Left renal cortex interstitium (tissue), 4 donors: ENCODE data around the gene CRIP2. TPM values are rescaled to one million over a fixed set of nuclear protein-coding genes. Genes with fewer than 3 reads are reported as not detected.
A peak's percentile ranks its signal among the peaks of the same experiment; 100 is the strongest.

Experiments used
- DNase-seq, 4 donors: peaks; one replicate each; pipeline ENCODE4 v3.0.0-alpha.2; 2013; ENCODE audit warnings: low read depth in 4 of 4, low spot score in 2 of 4, missing footprints in 1 of 4
- polyA plus RNA-seq, 4 donors: library from polyadenylated mRNA; unstranded; fragments of 120-200 nt; gene quantifications; one replicate each; pipeline ENCODE4 v1.2.1, GENCODE V29; 2013; ENCODE audit not compliant: insufficient read length in 4 of 4

The CRIP2 gene
- polyA plus RNA-seq, 4 donors: 101 to 193 (median 149) TPM

- DNase-seq: no peak
Observed at GRCh38 chr14:105519946-105520698, 45.5 kb downstream of the CRIP2 start.

GRCh38 chr14:105525326-105525725 lies 50.7 kb downstream of the CRIP2 start:
- no peak for DNase-seq

GRCh38 chr14:105525861-105526775 lies 51.5 kb downstream of the CRIP2 start, which contains the start of gene TMEM121:
TMEM121 (plus strand) TSS chr14:105526583; CDS start chr14:105528835, 2,252 bp downstream.
- no peak for DNase-seq

- DNase-seq: no peak
Observed at GRCh38 chr14:105526776-105527380, 52.3 kb downstream of the CRIP2 start.

- no peak for DNase-seq
Observed at GRCh38 chr14:105527381-105527825, 52.8 kb downstream of the CRIP2 start.

GRCh38 chr14:105527826-105528585 lies 53.4 kb downstream of the CRIP2 start:
- DNase-seq: peak in 2 of 4 donors; percentile 19 to 63

- no peak for DNase-seq
Observed at GRCh38 chr14:105528586-105529318, 54.1 kb downstream of the CRIP2 start.

GRCh38 chr14:105529319-105529568 lies 54.6 kb downstream of the CRIP2 start:
- DNase-seq: no peak

Other genes starting within 250 kb of the CRIP2 start
- gene BTBD6, start 226.3 kb upstream of the CRIP2 start, polyA plus RNA-seq: 10 to 100 TPM; 32.8 to 43.7 (median 37.0) TPM
- gene BRF1, start 173.8 kb upstream of the CRIP2 start, polyA plus RNA-seq: 10 to 100 TPM; 27.5 to 39.5 (median 37.7) TPM
- 100 to 1,000 TPM in 1 of 4 donors, 10 to 100 TPM in 3; 46.8 to 102 (median 80.9) TPM for gene PACS2, start 160.1 kb upstream of the CRIP2 start, polyA plus RNA-seq
- gene TEX22, start 76.3 kb upstream of the CRIP2 start, polyA plus RNA-seq: 1 to 10 TPM; 1.0 to 4.4 (median 2.4) TPM
- 100 to 1,000 TPM in 3 of 4 donors, 10 to 100 TPM in 1; 71.1 to 172 (median 132) TPM for gene MTA1, start 55.0 kb upstream of the CRIP2 start, polyA plus RNA-seq
- gene CRIP1, start 12.1 kb downstream of the CRIP2 start, polyA plus RNA-seq: 10 to 100 TPM; 27.4 to 44.0 (median 33.1) TPM
- gene TEDC1, start 16.4 kb downstream of the CRIP2 start, polyA plus RNA-seq: 10 to 100 TPM in 2 of 4 donors, 1 to 10 TPM in 2; 5.3 to 12.1 (median 10.3) TPM
- gene TMEM121, start 51.8 kb downstream of the CRIP2 start, polyA plus RNA-seq: 1 to 10 TPM; 3.2 to 7.2 (median 5.4) TPM